CD4-positive, alpha-beta T cell treated with Interleukin-12 subunit alpha and Interleukin-12 subunit beta, for 1 hour (primary cell): ENCODE results near the gene IQGAP2.

Experiments used
- DNase-seq: peaks from one replicate; pipeline ENCODE4 v3.0.0-alpha.2; 2020

The IQGAP2 gene

DNA sequence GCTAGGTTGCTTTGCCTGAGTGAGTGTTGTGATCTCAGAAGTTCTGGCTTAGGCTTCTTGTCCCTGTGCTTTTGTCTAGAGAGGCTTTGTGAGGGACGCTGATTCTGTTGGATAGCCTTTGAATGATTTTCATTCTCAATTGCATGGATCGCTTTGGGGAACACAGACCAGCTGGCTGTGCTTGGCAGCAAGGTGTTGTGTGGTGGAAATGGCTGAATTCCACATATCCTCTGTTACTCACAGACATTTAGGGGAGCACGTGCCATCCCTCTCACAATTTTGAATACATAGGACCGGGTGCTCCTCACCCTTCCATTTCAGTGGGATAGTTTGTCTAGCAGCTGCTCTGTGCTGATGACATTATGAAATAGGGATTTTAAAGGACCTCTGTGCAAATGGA, 76.2 kb downstream of the IQGAP2 start:
- DNase-seq = no peak

- no peak for DNase-seq
Measured at GRCh38 chr5:76479973-76480667, 77.0 kb downstream of the IQGAP2 start.

DNA sequence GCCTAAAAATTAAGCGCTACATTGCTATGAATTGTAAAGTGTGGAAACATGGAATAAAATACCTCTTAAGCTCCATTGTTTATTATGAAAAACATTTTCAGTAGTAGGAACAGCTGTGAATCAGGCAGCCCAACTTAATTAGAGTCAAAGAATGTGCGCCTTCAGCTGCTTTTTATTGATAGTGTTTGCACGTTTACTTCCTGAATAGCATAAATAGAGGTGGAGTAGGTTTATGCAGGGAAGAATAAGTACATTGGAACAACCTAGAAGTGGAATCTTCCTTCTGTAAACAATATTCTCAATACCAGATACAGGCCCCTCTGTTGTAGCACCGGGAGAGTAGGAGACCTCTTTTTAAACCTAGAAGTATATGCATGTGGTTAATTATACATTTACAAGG, 79.9 kb downstream of the IQGAP2 start:
- DNase-seq = no peak

GRCh38 chr5:76483433-76483832, 80.3 kb downstream of the IQGAP2 start:
- no peak for DNase-seq

DNA sequence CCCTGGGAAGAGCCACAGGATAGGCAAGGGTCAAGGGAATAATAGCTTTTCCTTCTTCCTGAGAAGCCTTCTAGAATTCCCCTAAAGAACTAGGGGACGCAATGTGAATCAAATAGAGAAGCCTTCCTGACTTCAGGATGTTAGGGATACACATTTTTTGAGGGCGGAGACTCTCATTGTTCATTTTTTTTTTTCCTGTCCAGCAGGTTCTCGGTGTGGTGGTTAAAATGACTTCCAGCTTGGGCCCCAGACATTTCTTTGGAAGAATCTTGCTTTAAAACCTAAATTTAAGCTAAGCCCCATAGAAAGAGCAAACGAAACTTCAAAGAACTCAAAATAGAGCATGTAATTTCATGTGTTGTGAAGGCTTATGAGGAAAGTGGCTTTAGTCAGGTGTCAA, 80.8 kb downstream of the IQGAP2 start:
- DNase-seq = no peak

- no peak for DNase-seq
Measured at GRCh38 chr5:76485511-76485910, 82.4 kb downstream of the IQGAP2 start.

DNA sequence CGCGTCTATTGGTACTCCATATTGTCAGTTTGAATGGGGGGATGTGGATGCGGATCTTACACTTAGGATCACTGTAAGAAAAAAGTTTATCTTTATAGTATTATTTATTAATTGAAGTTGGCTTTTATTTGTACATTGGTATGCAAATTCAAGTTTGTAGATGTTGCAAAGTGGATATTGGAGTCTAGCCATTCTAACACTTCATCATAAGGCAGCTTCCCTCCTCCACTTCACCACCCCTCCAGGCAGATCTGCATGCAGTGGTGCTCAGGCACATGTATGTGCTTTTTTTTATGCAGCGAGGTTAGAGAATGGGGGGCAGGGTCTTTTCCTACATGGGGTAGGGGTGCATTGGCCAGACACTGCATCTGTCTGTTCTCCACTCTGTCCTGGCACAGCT, 84.3 kb downstream of the IQGAP2 start:
- no peak for DNase-seq

DNA sequence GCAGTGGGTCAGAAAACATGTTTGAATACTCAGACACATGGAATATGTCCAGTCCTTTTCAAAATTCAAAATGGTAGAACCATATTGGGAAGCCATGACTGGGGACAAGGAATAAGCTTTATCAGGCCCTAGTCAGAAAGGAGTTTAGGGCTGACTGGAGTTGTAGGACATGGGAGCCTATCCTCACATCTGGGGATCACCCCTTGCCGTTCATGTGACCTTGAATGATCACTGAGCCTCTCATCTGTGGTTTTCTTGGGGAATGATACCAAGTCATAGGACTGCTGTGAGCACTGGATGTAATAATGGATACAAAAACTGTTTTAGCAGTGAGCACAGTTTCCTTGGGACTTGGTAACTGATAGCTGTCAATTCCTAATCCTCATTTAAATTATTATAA, 84.7 kb downstream of the IQGAP2 start:
- DNase-seq = no peak

GRCh38 chr5:76488969-76489368, 85.9 kb downstream of the IQGAP2 start:
- DNase-seq = no peak

DNA sequence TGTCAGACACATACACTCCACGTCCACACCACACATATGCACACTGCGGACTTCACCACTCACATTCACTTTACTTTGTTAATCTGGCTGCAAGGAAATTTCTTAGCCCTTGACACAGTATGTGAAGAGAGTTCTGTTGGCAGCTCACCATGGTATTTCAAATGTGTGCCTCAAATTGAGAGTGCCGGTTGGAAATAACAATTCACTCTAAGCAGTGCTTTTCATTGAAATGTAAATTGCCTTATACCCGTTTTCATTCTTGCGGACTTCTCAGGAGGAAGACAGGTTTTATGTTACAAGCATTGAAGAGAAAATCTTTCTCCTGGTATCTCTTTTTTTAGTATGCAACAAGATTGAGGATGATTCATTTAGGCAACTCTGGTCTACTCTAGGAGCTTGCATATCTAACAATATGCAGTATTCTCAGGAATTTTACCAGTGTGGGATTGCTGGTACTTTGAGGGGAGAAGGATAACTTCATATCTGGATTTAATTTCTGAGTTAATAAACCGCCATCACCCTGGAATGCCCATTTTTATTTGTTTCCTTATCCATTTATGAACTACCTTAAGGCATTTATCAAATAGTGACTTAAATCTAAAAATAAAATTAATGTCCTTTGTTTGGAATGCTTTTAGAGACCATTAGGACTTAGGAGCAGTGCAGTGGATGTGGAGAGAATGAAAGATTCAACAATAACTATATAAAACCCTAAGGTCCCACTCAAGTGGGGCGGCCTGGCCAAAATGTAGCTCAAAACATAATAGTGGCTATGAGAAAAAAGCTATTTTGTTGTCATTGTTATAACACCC, 87.0 kb downstream of the IQGAP2 start:
- DNase-seq = no peak

- DNase-seq = no peak
Measured at GRCh38 chr5:76490960-76491359, 87.9 kb downstream of the IQGAP2 start.

DNA sequence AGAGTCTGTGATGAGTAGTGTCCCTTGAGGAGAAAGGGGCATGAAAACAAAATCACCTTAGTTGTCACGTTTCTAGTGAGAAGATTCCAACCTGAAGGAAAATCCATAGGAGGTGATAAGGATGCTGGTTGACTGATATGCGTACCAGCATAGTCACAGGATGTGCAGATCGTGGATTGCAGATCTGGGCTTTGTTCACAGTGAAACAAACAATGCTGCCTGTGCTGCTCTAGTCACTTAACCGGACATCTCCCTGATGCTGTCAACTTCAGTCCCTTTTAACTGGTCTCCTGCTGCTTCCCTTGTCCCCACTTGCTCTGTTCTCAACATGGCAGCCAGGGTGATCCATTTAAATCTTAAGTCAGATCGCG, 89.7 kb downstream of the IQGAP2 start:
- DNase-seq = no peak

GRCh38 chr5:76493190-76493837, 90.2 kb downstream of the IQGAP2 start:
- DNase-seq = no peak

DNA sequence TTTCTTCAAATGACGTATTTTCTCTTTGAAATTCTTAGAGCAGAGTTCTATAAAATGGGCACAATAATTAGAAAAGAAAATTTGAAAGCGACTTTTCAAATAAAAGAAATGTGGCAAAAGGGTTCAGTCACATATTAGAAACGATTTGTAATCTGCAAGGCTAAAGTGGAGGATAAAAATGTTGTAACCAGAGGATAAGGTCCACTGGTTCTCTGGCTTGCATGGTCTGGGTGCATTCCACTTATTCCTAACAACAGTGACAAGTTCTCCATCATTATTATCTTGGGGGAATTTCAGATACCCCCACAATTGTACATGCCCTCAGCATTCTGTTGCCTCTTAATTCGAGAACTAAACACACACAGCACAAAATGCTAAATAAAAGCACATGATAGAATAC, 91.1 kb downstream of the IQGAP2 start:
- no peak for DNase-seq

- no peak for DNase-seq
Measured at GRCh38 chr5:76495870-76496269, 92.8 kb downstream of the IQGAP2 start.

- no peak for DNase-seq
Measured at GRCh38 chr5:76497065-76497460, 94.0 kb downstream of the IQGAP2 start.

DNA sequence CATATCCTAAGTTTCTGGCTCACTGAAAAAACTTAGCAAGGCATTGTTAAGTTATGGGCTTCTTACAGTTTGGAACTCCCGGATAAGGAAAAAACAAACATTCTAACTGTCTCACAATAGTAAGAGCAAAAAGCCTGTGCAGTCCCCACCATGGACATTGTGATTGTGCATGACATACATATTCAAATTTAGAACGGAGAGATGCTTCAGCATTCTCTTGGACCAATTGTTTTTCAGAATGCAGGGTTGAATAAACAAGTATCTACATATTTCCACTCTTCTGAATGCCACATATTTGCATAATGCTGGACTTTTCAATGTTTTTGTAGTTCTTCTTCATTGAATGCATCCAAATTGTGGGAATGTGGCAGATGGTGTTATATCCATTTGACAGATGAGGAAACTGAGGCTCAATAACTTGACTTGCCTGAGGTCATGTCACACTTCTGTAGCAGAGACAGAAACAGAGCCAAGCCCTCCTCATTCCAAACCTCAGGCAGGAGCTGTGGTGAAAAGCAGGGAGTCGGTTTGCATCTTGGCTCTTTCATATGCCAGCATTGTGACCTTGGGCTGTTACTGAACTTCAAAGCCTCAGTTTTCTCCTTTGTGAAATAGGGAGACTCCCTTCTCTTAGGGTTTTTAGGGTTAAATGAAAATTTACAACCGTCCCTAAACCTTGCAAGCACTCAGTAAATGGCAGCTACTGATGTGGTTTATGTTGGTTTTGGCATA, 95.1 kb downstream of the IQGAP2 start:
- no peak for DNase-seq

GRCh38 chr5:76499507-76500161, 96.5 kb downstream of the IQGAP2 start:
- DNase-seq = no peak

DNA sequence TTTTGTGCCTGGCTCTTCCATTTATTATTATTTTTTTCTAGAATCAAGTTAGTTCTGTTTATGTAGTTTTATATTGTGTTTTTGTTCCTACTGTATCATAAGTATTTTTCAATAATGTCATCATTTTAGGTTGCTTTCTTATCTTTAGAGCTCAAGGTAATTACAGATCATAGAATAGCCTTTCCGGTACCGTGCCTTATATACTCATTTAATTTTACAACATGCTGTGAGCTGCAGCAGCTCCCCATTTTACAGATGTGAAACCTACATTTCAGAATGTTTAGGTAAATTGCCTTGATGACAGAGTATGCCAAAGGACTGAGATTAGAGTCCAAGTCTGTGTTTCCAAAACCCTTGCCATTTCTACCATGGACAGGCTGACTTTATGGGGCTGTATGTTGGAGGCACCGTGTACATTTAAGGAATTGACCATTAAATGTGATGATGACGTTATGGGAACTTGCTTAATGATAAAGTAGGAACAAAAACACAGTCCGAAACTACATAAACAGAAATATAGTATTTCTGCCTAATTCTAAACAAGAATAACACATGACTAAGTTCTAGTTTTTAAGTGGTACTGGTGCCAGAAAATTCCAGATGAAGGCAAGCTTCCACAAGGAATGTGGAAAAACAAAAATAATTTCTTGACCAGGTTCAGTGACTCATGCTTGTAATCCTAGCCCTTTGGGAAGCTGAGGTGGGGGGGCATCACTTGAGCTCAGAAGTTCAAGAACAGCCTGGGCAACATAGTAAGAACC, 97.7 kb downstream of the IQGAP2 start:
- no peak for DNase-seq

GRCh38 chr5:76503929-76504328, 100.8 kb downstream of the IQGAP2 start:
- DNase-seq = no peak

DNA sequence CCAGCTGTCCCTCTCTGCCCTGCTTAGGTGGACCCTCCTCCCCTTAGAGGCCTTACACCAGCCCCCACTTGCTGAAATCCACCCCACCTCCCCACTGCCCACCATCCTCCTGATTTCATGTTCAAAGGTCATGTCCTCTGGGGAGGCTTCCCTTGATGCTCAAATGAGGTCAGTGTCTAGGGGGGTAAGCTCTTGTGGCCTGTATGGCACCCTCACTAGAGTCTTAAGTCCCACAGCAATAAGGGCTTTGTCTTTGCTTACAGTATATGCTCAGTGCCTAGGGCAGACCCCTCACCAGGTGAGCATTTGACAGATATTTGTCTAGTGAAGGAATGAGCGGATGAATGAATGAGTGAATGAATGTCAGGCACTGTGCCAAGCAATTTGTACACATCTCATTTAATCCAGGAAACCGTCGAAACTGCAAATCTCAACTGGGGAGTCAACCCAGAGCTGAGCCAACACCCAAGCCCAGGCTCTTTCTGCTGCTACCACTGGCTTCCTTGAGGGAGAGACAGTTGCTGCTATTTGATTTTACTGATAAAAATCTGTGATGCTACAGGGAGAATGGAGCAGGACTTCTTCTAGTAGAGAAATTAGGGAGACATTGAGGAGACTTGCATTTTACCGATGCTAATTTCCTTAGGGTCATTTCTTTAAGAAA, 101.9 kb downstream of the IQGAP2 start:
- no peak for DNase-seq

GRCh38 chr5:76513476-76513875, 110.4 kb downstream of the IQGAP2 start:
- no peak for DNase-seq
